Jurkat, Clone E6-1 (cell line): ENCODE measurements around the gene SLC44A3.
"Not testable (repeated sequence)": the region's sequence is repeated elsewhere in the genome, so short reads cannot be mapped to it uniquely, and the experiment has no call there.

Experiments used
- DNase-seq: peaks from one replicate; pipeline ENCODE4 v3.0.0-alpha.2; 2011; ENCODE audit warnings: low read depth, low spot score
- H3K4me3 ChIP-seq: 2 replicates; pipeline ENCODE4 v1.5.1; 2011; ENCODE audit warnings: mild to moderate bottlenecking, low read length, control low read depth, moderate library complexity

Gene SLC44A3

GRCh38 chr1:94828251-94828650 is 8.1 kb downstream of the SLC44A3 start:
- H3K4me3 ChIP-seq, result no peak overlapping the region
- DNase-seq, result no peak

GRCh38 chr1:94831641-94832040 is 11.5 kb downstream of the SLC44A3 start:
- DNase-seq, result no peak

GRCh38 chr1:94832446-94832845 is 12.3 kb downstream of the SLC44A3 start:
- DNase-seq, result no peak
- no peak overlapping the region for H3K4me3 ChIP-seq

More at GRCh38 chr1:94831641-94832040, 11.5 kb downstream of the SLC44A3 start:
- no peak overlapping the region for H3K4me3 ChIP-seq

- no peak for DNase-seq
- H3K4me3 ChIP-seq, result no peak overlapping the region
Measured at GRCh38 chr1:94832931-94833585, 12.9 kb downstream of the SLC44A3 start.

GRCh38 chr1:94836891-94837290 is 16.7 kb downstream of the SLC44A3 start:
- H3K4me3 ChIP-seq, result no peak overlapping the region
- DNase-seq, result no peak

- not testable (repeated sequence) for H3K4me3 ChIP-seq, DNase-seq
Measured at GRCh38 chr1:94840381-94840780, 20.2 kb downstream of the SLC44A3 start.

- DNase-seq, result no peak
Measured at GRCh38 chr1:94840808-94841207, 20.7 kb downstream of the SLC44A3 start.

GRCh38 chr1:94843430-94843829 is 23.3 kb downstream of the SLC44A3 start:
- DNase-seq, result peak; percentile 67
- no peak overlapping the region for H3K4me3 ChIP-seq

More at GRCh38 chr1:94840808-94841207, 20.7 kb downstream of the SLC44A3 start:
- no peak overlapping the region for H3K4me3 ChIP-seq

GRCh38 chr1:94843846-94844245 is 23.7 kb downstream of the SLC44A3 start:
- DNase-seq, result no peak
- H3K4me3 ChIP-seq, result no peak overlapping the region

- DNase-seq, result no peak
- H3K4me3 ChIP-seq, result no peak overlapping the region
Measured at GRCh38 chr1:94846308-94846707, 26.2 kb downstream of the SLC44A3 start.

- no peak for DNase-seq
- H3K4me3 ChIP-seq, result no peak overlapping the region
Measured at GRCh38 chr1:94851571-94851970, 31.4 kb downstream of the SLC44A3 start.

- H3K4me3 ChIP-seq, result no peak overlapping the region
- no peak for DNase-seq
Measured at GRCh38 chr1:94852788-94853187, 32.6 kb downstream of the SLC44A3 start.

GRCh38 chr1:94854458-94855306 is 34.5 kb downstream of the SLC44A3 start:
- H3K4me3 ChIP-seq, result peak overlapping the region; percentile 46
- peak; percentile 78 for DNase-seq

- DNase-seq, result no peak
- H3K4me3 ChIP-seq, result no peak overlapping the region
Measured at GRCh38 chr1:94855307-94855700, 35.1 kb downstream of the SLC44A3 start.

- DNase-seq, result no peak
- no peak overlapping the region for H3K4me3 ChIP-seq
Measured at GRCh38 chr1:94856004-94856403, 35.8 kb downstream of the SLC44A3 start.

- no peak overlapping the region for H3K4me3 ChIP-seq
- DNase-seq, result no peak
Measured at GRCh38 chr1:94856868-94857267, 36.7 kb downstream of the SLC44A3 start.

- no peak for DNase-seq
- no peak overlapping the region for H3K4me3 ChIP-seq
Measured at GRCh38 chr1:94858276-94858675, 38.1 kb downstream of the SLC44A3 start.

- H3K4me3 ChIP-seq, result no peak overlapping the region
- DNase-seq, result no peak
Measured at GRCh38 chr1:94859174-94859573, 39.0 kb downstream of the SLC44A3 start.

GRCh38 chr1:94862718-94863117 is 42.6 kb downstream of the SLC44A3 start:
- no peak overlapping the region for H3K4me3 ChIP-seq
- DNase-seq, result no peak

GRCh38 chr1:94863297-94863911 is 43.2 kb downstream of the SLC44A3 start:
- DNase-seq, result no peak
- H3K4me3 ChIP-seq, result no peak overlapping the region
